ENCODE results near the gene GK.

- TF ChIP-seq TAF1 (IDR thresholded peaks at IDR 0.05; ENCODE audit: low read depth) = no peak
- TF ChIP-seq CREB1 (IDR thresholded peaks at IDR 0.05; ENCODE audit: low read depth) = no peak
- TF ChIP-seq REST (IDR thresholded peaks at IDR 0.05; ENCODE audit: low read depth) = no peak
- no peak for TF ChIP-seq EP300 (IDR thresholded peaks at IDR 0.05; ENCODE audit: borderline replicate concordance)
- no peak for TF ChIP-seq YY1 (IDR thresholded peaks at IDR 0.05; ENCODE audit: low read depth)
- no peak for TF ChIP-seq NFIC (IDR thresholded peaks at IDR 0.05)
Measured at GRCh38 chrX:30657196-30658161, 4.3 kb downstream of the GK start.
